ENCODE results near the gene EFCAB7. TPM values are rescaled to one million over a fixed set of nuclear protein-coding genes. Genes with fewer than 3 reads are reported as not detected.

EFCAB7 gene, protein sequence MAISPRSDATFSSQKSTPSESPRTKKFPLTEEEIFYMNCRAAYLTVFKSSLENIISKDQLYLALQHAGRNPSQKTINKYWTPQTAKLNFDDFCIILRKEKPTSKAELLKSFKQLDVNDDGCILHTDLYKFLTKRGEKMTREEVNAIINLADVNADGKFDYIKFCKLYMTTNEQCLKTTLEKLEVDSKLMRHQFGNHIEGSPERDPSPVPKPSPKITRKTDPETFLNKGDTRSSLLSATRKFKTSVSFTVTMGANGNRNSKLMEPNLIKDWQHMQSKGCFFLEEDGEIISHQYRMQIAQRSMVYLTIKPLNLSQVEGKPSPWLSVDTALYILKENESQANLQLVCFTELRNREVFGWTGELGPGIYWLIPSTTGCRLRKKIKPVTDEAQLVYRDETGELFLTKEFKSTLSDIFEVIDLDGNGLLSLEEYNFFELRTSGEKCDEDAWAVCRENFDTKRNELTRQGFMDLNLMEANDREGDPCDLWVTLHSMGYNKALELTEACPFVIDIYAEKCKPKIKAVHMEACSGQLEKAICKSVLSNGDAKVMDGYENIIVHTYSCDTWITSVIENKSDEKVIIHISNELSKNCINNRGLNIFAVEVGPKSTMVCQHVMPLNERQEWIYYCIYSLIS
- 10 to 100 TPM in 1 of 2 donors, 1 to 10 TPM in 1; 9.8 to 11.6 TPM for total RNA-seq

DNA sequence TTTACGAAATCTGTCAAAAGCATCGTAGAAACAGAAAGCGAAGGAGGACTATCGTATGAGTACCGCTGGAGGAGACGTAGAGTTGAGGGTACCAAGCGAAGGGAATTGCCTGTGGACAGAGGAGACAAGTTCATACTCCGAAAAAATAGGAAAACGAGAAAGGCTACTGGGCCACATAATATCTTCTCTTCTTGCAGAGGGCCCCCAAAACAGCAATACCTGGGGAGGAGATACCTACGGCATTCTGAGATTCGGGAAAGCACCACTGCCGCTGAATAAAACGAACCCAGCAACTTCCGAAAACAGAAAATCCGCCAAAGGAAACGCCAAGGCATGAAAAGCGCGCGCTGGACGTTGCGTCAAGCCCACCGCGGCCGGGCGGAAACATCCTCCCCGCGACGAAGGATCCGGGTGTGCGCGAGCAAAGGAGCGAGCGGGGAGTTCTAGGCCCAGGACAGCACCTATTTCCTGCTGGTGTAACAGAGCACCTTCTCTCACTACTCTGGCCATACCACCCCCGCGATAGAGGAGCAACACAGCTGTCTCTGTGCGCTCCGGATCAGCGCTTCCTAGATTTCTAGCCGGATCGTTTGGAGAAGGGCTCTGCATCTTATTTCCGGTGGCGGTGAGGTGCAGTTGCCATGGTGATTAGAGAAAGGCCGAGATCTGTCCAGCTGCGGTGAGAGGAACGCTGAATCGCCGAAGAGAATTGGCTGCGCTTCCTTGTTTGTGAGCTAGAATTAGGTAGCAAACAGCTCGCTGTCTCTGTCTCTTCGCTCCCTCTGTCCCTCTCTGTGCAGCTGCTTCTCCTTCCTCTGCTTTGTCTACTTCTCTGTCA is at the start of gene EFCAB7, which contains the start of gene ITGB3BP:
Gene EFCAB7 (plus strand): TSS at position 635 of the 838 bp plus-strand sequence. CDS start 2,048 bp downstream, outside the sequence.
Gene ITGB3BP (minus strand): TSS at position 335 of the 838 bp plus-strand sequence. CDS start 92 bp downstream, at position 243.
- TF ChIP-seq, protein P1, sequence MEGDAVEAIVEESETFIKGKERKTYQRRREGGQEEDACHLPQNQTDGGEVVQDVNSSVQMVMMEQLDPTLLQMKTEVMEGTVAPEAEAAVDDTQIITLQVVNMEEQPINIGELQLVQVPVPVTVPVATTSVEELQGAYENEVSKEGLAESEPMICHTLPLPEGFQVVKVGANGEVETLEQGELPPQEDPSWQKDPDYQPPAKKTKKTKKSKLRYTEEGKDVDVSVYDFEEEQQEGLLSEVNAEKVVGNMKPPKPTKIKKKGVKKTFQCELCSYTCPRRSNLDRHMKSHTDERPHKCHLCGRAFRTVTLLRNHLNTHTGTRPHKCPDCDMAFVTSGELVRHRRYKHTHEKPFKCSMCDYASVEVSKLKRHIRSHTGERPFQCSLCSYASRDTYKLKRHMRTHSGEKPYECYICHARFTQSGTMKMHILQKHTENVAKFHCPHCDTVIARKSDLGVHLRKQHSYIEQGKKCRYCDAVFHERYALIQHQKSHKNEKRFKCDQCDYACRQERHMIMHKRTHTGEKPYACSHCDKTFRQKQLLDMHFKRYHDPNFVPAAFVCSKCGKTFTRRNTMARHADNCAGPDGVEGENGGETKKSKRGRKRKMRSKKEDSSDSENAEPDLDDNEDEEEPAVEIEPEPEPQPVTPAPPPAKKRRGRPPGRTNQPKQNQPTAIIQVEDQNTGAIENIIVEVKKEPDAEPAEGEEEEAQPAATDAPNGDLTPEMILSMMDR (IDR thresholded peaks at IDR 0.05), result peak in 1 of 4 experiments; percentile 15
- TF ChIP-seq POLR2AphosphoS5 (IDR thresholded peaks at IDR 0.05), result peak; percentile 85
- peak; percentile 47 for TF ChIP-seq POLR2A (IDR thresholded peaks at IDR 0.05)
- DNase-seq (ENCODE audit: low spot score), result peak; percentile 78
- Histone ChIP-seq H3K4me3 (peak within 1 kb of the TSS; percentile 51 to 64), H3K27me3 (replicated peaks; ENCODE audit: insufficient read depth) (no peaks in the 10 kb centered on the region), H3K27ac (peak within 1 kb of the TSS; percentile 93 to 96), H3K9me3 (no peaks in the 10 kb centered on the region), H3K4me1 (replicated peaks) (no peaks in the 10 kb centered on the region), H3K36me3 (no peaks in the 10 kb centered on the region)
- WGBS, result under 1% methylated on average over 50 of the region's 50 CpGs
- intact Hi-C loops (cut with DNase I), result no loop called here

DNA sequence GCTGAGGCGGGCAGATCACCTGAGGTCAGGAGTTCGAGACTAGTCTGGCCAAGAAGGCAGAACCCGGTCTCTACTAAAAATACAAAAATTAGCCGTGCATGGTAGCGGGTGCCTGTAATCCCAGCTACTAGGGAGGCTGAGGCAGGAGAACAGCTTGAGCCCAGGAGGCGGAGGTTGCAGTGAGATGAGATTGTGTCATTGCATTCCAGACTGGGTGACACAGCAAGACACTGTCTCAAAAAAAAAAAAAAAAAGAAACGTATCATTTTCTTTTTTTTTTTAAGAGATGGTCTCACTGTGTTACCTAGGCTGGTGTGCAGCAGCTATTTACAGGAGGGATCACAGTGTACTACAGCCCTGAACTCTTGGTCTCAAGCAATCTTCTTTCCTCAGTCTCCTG is 47.6 kb upstream of the EFCAB7 start:
- no peak overlapping the region for H3K4me3 ChIP-seq
- no peaks in the 10 kb centered on the region for H3K36me3 ChIP-seq
- TF ChIP-seq POLR2A (IDR thresholded peaks at IDR 0.05) (no peak), POLR2AphosphoS5 (IDR thresholded peaks at IDR 0.05) (no peak)
- TF ChIP-seq, protein P1 (IDR thresholded peaks at IDR 0.05), result no peak
- no peaks in the 10 kb centered on the region for H3K4me1 ChIP-seq (replicated peaks)
- no peak for DNase-seq (ENCODE audit: low spot score)
- WGBS, result 87% methylated on average over 7 of the region's 7 CpGs
- no peak overlapping the region for H3K27ac ChIP-seq
- intact Hi-C loops (cut with DNase I), result no loop called here
- H3K9me3 ChIP-seq, result no peaks in the 10 kb centered on the region
- H3K27me3 ChIP-seq (replicated peaks; ENCODE audit: insufficient read depth), result no peaks in the 10 kb centered on the region

DNA sequence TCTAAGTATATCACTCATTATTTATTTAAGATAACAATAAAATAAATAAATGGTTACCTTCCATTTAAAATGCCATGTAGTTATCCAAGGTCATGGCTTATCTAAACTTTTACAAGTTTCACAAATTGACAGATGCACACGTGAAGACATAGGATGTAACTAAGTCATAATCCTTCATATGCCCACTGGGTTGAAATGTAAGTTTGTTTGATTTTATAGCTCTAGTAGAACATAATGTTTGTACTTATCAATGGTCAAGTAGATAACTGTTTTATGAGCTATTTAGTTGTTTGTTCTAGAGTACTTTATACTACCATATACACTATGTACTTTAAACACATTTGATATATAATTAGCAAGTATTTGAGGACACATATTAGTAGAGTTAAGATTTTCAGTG is 43.3 kb upstream of the EFCAB7 start:
- TF ChIP-seq, protein P1 (IDR thresholded peaks at IDR 0.05), result no peak
- TF ChIP-seq POLR2A (IDR thresholded peaks at IDR 0.05) (no peak), POLR2AphosphoS5 (IDR thresholded peaks at IDR 0.05) (no peak)
- WGBS, result 61% methylated on average over 1 of the region's 1 CpG
- no peak overlapping the region for H3K4me3 ChIP-seq

DNA sequence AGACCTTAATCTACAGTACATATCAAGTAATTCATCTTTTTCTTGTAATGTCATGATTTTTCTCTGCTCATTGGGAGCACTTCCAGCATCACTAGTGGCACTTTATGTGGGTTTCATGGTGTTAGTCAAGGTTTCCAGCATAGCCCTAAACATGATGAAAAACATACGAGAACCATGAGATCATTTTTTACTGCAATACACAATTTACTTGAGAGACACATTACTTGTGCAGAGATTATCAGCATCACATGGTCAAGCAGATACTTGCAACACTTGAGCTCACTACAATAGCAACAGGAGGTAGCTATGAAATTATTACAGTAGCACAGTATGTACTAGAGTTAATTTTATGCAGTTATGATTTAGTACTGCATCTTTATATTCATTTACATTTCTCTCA is 36.7 kb upstream of the EFCAB7 start:
- no peak for DNase-seq (ENCODE audit: low spot score)
- no peak overlapping the region for H3K27ac ChIP-seq
- no peak for TF ChIP-seq POLR2AphosphoS5 (IDR thresholded peaks at IDR 0.05)
- no peak for TF ChIP-seq POLR2A (IDR thresholded peaks at IDR 0.05)
- TF ChIP-seq, protein P1 (IDR thresholded peaks at IDR 0.05), result no peak
- H3K36me3 ChIP-seq, result no peaks in the 10 kb centered on the region
- H3K9me3 ChIP-seq, result no peaks in the 10 kb centered on the region
- no peaks in the 10 kb centered on the region for H3K4me1 ChIP-seq (replicated peaks)
- H3K27me3 ChIP-seq (replicated peaks; ENCODE audit: insufficient read depth), result no peaks in the 10 kb centered on the region
- WGBS, result 66% methylated on average over 1 of the region's 1 CpG
- H3K4me3 ChIP-seq, result no peak overlapping the region
- intact Hi-C loops (cut with DNase I), result no loop called here

More for the DNA sequence above, 43.3 kb upstream of the EFCAB7 start:
- intact Hi-C loops (cut with DNase I), result no loop called here
- Histone ChIP-seq H3K27ac (no peak overlapping the region), H3K4me1 (replicated peaks) (no peaks in the 10 kb centered on the region), H3K27me3 (replicated peaks; ENCODE audit: insufficient read depth) (no peaks in the 10 kb centered on the region), H3K9me3 (no peaks in the 10 kb centered on the region), H3K36me3 (no peaks in the 10 kb centered on the region)
- no peak for DNase-seq (ENCODE audit: low spot score)
